Thyroid gland (tissue), 4 donors: ENCODE results near the gene GP5. TPM values are rescaled to one million over a fixed set of nuclear protein-coding genes. Genes with fewer than 3 reads are reported as not detected.

Source experiments
- DNase-seq, 2 donors: peaks; one replicate each; pipeline ENCODE4 v3.0.0-alpha.2; 2019
- H3K27ac ChIP-seq, 3 donors: fragments of 200-600 bp; sonication (generic); 1 replicate in 2 of 3; 2 replicates in 1 of 3; pipeline ENCODE4 v1.5.1; 2016 to 2019; ENCODE audit warnings: mild to moderate bottlenecking in 1 of 3, moderate library complexity in 1 of 3
- H3K27me3 ChIP-seq: fragments of 200-600 bp; sonication (generic); one replicate; pipeline ENCODE4 v1.5.1; 2019
- H3K36me3 ChIP-seq, 2 donors: fragments of 200-600 bp; sonication (generic); one replicate each; pipeline ENCODE4 v1.5.1; 2016 to 2019
- H3K4me1 ChIP-seq, 2 donors: fragments of 200-600 bp; sonication (generic); one replicate each; pipeline ENCODE4 v1.5.1; 2017 to 2019
- H3K4me3 ChIP-seq, 3 donors: fragments of 200-600 bp; sonication (generic); replicated peaks in 1 of 3; 1 replicate in 2 of 3; 2 replicates in 1 of 3; pipeline ENCODE4 v1.5.1; 2016; ENCODE audit warnings: mild to moderate bottlenecking in 1 of 3
- H3K9me3 ChIP-seq: fragments of 200-600 bp; sonication (generic); one replicate; pipeline ENCODE4 v1.5.1; 2017
- CTCF ChIP-seq, 6 experiments: fragments of 200-600 bp in 3 of 6; fragments of 450-650 bp in 3 of 6; sonication (generic) in 3 of 6; IDR thresholded peaks; one replicate each; pipeline ENCODE4 v1.5.1; 2016 to 2019; ENCODE audit warnings: antibody characterized with exemption in 6 of 6, mild to moderate bottlenecking in 2 of 6, inconsistent platforms in 1 of 6, moderate library complexity in 1 of 6
- POLR2A ChIP-seq, 2 donors: fragments of 450-650 bp; IDR thresholded peaks; one replicate each; pipeline ENCODE4 v1.6.1; 2017; ENCODE audit warnings: antibody characterized with exemption in 2 of 2, mild to moderate bottlenecking in 2 of 2, moderate library complexity in 1 of 2
- WGBS, 2 donors: methylation state at CpG; one replicate each; pipeline ENCODE4 v1.1.5; 2017; 5-methylcytosine and 5-hydroxymethylcytosine counted together
- intact Hi-C: fragments of 100-400 bp; cut with DNase I; formaldehyde crosslinking; loops from one replicate; pipeline ENCODE4 v1.15.1; 2023
- total RNA-seq, 4 donors: library from RNA; depleted of rRNA; stranded (reverse); fragments of >200 nt; gene quantifications; one replicate each; pipeline ENCODE4 v1.2.3, GENCODE V29; 2016

GP5 gene
- total RNA-seq, 4 donors from 2014 or later = 0.39 to 1.2 (median 0.74) TPM

GRCh38 chr3:194370753-194371152 lies 28.3 kb downstream of the GP5 start:
- Histone ChIP-seq H3K4me3 (no peak overlapping the region), H3K27ac (no peak overlapping the region), H3K4me1 (peaks cover 0 to 15% of the 10 kb centered on the region in 2 donors), H3K27me3 (no peaks in the 10 kb centered on the region), H3K9me3 (no peaks in the 10 kb centered on the region), H3K36me3 (no peaks in the 10 kb centered on the region)
- intact Hi-C loops = no loop called here
- no peak for TF ChIP-seq POLR2A (IDR thresholded peaks at IDR 0.05)
- no peak for TF ChIP-seq CTCF (IDR thresholded peaks at IDR 0.05)
- no peak for DNase-seq
- WGBS, 2 donors = 80 to 84% methylated on average over 10 of the region's 10 CpGs

GRCh38 chr3:194369522-194370279 lies 29.4 kb downstream of the GP5 start, which contains the start of gene LRRC15:
LRRC15 (minus strand) TSS chr3:194369743; CDS start chr3:194361043, 8,700 bp downstream.
- 15 to 23% methylated on average over 21 of the region's 21 CpGs for whole genome bisulfite sequencing, 2 donors
- Histone ChIP-seq H3K4me1 (peaks cover 0 to 7% of the 10 kb centered on the region in 2 donors), H3K9me3 (no peaks in the 10 kb centered on the region), H3K27ac (no peak within 1 kb of the TSS), H3K4me3 (no peak within 1 kb of the TSS), H3K27me3 (no peaks in the 10 kb centered on the region), H3K36me3 (no peaks in the 10 kb centered on the region)
- DNase-seq = peak; percentile 46 to 57
- intact Hi-C loops = no loop called here
- no peak for TF ChIP-seq POLR2A (IDR thresholded peaks at IDR 0.05)
- peak in 2 of 6 experiments; percentile 20 to 32 for TF ChIP-seq CTCF (IDR thresholded peaks at IDR 0.05)

- TF ChIP-seq CTCF (IDR thresholded peaks at IDR 0.05) (no peak), POLR2A (IDR thresholded peaks at IDR 0.05) (no peak)
- H3K4me1 ChIP-seq = peaks cover 0 to 7% of the 10 kb centered on the region in 2 donors
- DNase-seq = no peak
- H3K27me3 ChIP-seq = no peaks in the 10 kb centered on the region
- 86 to 92% methylated on average over 6 of the region's 6 CpGs for WGBS, 2 donors
- no peaks in the 10 kb centered on the region for H3K36me3 ChIP-seq
- H3K27ac ChIP-seq = no peak overlapping the region
- intact Hi-C loops = no loop called here
- no peaks in the 10 kb centered on the region for H3K9me3 ChIP-seq
- H3K4me3 ChIP-seq = no peak overlapping the region
Measured at GRCh38 chr3:194368918-194369317, 30.1 kb downstream of the GP5 start.

- Histone ChIP-seq H3K27me3 (no peaks in the 10 kb centered on the region), H3K4me1 (peaks cover 0 to 7% of the 10 kb centered on the region in 2 donors), H3K36me3 (no peaks in the 10 kb centered on the region), H3K4me3 (no peak overlapping the region), H3K9me3 (no peaks in the 10 kb centered on the region), H3K27ac (no peak overlapping the region)
- WGBS, 2 donors = 77 to 81% methylated on average over 13 to 18 of the region's 18 CpGs
- TF ChIP-seq CTCF (IDR thresholded peaks at IDR 0.05) (no peak), POLR2A (IDR thresholded peaks at IDR 0.05) (no peak)
- intact Hi-C loops = no loop called here
- no peak for DNase-seq
Measured at GRCh38 chr3:194367992-194368841, 30.8 kb downstream of the GP5 start.
